Measurements from ENCODE around the gene LAMP5. TPM values are rescaled to one million over a fixed set of nuclear protein-coding genes. Genes with fewer than 3 reads are reported as not detected.

The LAMP5 gene
- total RNA-seq, 1 donor from 2014 or later: not detected

GRCh38 chr20:9520086-9520485 is 5.7 kb downstream of the LAMP5 start:
- peaks cover 12% of the 10 kb centered on the region for H3K27me3 Mint-ChIP-seq (ENCODE audit: unreplicated experiment)
- H3K4me3 Mint-ChIP-seq (ENCODE audit: unreplicated experiment): no peak overlapping the region
- TF ChIP-seq CTCF (IDR thresholded peaks at IDR 0.05; ENCODE audit: partially characterized antibody, unreplicated experiment): no peak
- peaks cover 3% of the 10 kb centered on the region for H3K9me3 Mint-ChIP-seq (ENCODE audit: unreplicated experiment)
- H3K36me3 Mint-ChIP-seq (ENCODE audit: unreplicated experiment): no peaks in the 10 kb centered on the region
- DNase-seq: no peak
- H3K4me1 Mint-ChIP-seq (ENCODE audit: low read depth, unreplicated experiment): peaks cover 5% of the 10 kb centered on the region
- H3K27ac Mint-ChIP-seq (ENCODE audit: unreplicated experiment): no peak overlapping the region

- H3K36me3 Mint-ChIP-seq (ENCODE audit: unreplicated experiment): no peaks in the 10 kb centered on the region
- H3K27ac Mint-ChIP-seq (ENCODE audit: unreplicated experiment): no peak overlapping the region
- no peak overlapping the region for H3K4me3 Mint-ChIP-seq (ENCODE audit: unreplicated experiment)
- peaks cover 2% of the 10 kb centered on the region for H3K27me3 Mint-ChIP-seq (ENCODE audit: unreplicated experiment)
- no peak for DNase-seq
- TF ChIP-seq CTCF (IDR thresholded peaks at IDR 0.05; ENCODE audit: partially characterized antibody, unreplicated experiment): no peak
- H3K4me1 Mint-ChIP-seq (ENCODE audit: low read depth, unreplicated experiment): no peaks in the 10 kb centered on the region
- peaks cover 3% of the 10 kb centered on the region for H3K9me3 Mint-ChIP-seq (ENCODE audit: unreplicated experiment)
These were observed 9.2 kb downstream of the LAMP5 start for GRCh38 chr20:9523636-9524035.

- no peaks in the 10 kb centered on the region for H3K36me3 Mint-ChIP-seq (ENCODE audit: unreplicated experiment)
- H3K27ac Mint-ChIP-seq (ENCODE audit: unreplicated experiment): peak overlapping the region; percentile 35
- H3K4me1 Mint-ChIP-seq (ENCODE audit: low read depth, unreplicated experiment): peaks cover 24% of the 10 kb centered on the region
- H3K4me3 Mint-ChIP-seq (ENCODE audit: unreplicated experiment): no peak overlapping the region
- no peak for DNase-seq
- no peaks in the 10 kb centered on the region for H3K9me3 Mint-ChIP-seq (ENCODE audit: unreplicated experiment)
- H3K27me3 Mint-ChIP-seq (ENCODE audit: unreplicated experiment): peaks cover 2% of the 10 kb centered on the region
- no peak for TF ChIP-seq CTCF (IDR thresholded peaks at IDR 0.05; ENCODE audit: partially characterized antibody, unreplicated experiment)
These were observed 17.2 kb downstream of the LAMP5 start for GRCh38 chr20:9531581-9531980.

GRCh38 chr20:9532069-9532838 is 17.9 kb downstream of the LAMP5 start:
- H3K36me3 Mint-ChIP-seq (ENCODE audit: unreplicated experiment): no peaks in the 10 kb centered on the region
- peaks cover 24% of the 10 kb centered on the region for H3K4me1 Mint-ChIP-seq (ENCODE audit: low read depth, unreplicated experiment)
- no peak for DNase-seq
- no peak for TF ChIP-seq CTCF (IDR thresholded peaks at IDR 0.05; ENCODE audit: partially characterized antibody, unreplicated experiment)
- H3K9me3 Mint-ChIP-seq (ENCODE audit: unreplicated experiment): no peaks in the 10 kb centered on the region
- H3K27me3 Mint-ChIP-seq (ENCODE audit: unreplicated experiment): peaks cover 2% of the 10 kb centered on the region
- no peak overlapping the region for H3K4me3 Mint-ChIP-seq (ENCODE audit: unreplicated experiment)
- peak overlapping the region; percentile 39 for H3K27ac Mint-ChIP-seq (ENCODE audit: unreplicated experiment)

DNA sequence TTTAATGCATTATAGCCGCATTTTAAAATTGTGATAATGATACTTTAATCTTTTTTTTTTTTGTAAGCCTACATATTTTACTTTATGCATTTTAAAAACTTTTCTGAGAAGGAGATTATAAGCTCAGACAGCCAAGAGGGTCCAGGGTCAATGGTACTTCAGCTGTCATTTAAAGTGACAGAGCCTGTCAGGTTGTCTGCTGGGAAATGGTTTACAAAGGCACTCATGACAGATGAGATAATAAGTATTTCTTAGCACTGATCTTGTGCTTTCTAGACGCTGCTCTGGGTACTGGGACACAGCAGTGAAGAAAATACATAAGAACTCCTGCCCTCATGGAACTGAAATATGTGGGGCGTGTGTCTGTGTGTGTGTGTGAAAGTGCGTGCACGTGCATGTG is 19.6 kb downstream of the LAMP5 start:
- Mint-ChIP-seq H3K9me3 (ENCODE audit: unreplicated experiment) (no peaks in the 10 kb centered on the region), H3K4me3 (ENCODE audit: unreplicated experiment) (no peak overlapping the region), H3K27me3 (ENCODE audit: unreplicated experiment) (no peaks in the 10 kb centered on the region), H3K27ac (ENCODE audit: unreplicated experiment) (no peak overlapping the region), H3K36me3 (ENCODE audit: unreplicated experiment) (no peaks in the 10 kb centered on the region), H3K4me1 (ENCODE audit: low read depth, unreplicated experiment) (peaks cover 27% of the 10 kb centered on the region)
- no peak for DNase-seq
- TF ChIP-seq CTCF (IDR thresholded peaks at IDR 0.05; ENCODE audit: partially characterized antibody, unreplicated experiment): no peak
